Measurements from ENCODE around the gene AGBL1.

Gene AGBL1

GRCh38 chr15:86590461-86590860, 510.8 kb downstream of the AGBL1 start:
- no peak for DNase-seq (ENCODE audit: low spot score)

GRCh38 chr15:86591158-86591557, 511.5 kb downstream of the AGBL1 start:
- no peak for DNase-seq (ENCODE audit: low spot score)

GRCh38 chr15:86591994-86592735, 512.5 kb downstream of the AGBL1 start:
- no peak for DNase-seq (ENCODE audit: low spot score)

- DNase-seq (ENCODE audit: low spot score): no peak
Measured at GRCh38 chr15:86595741-86596140, 516.1 kb downstream of the AGBL1 start.

GRCh38 chr15:86603466-86603865, 523.8 kb downstream of the AGBL1 start:
- DNase-seq (ENCODE audit: low spot score): no peak

GRCh38 chr15:86608461-86609205, 529.0 kb downstream of the AGBL1 start:
- no peak for DNase-seq (ENCODE audit: low spot score)

GRCh38 chr15:86609275-86609674, 529.6 kb downstream of the AGBL1 start:
- no peak for DNase-seq (ENCODE audit: low spot score)

- no peak for DNase-seq (ENCODE audit: low spot score)
Measured at GRCh38 chr15:86610038-86610437, 530.4 kb downstream of the AGBL1 start.

GRCh38 chr15:86611417-86612040, 531.9 kb downstream of the AGBL1 start:
- no peak for DNase-seq (ENCODE audit: low spot score)

GRCh38 chr15:86615411-86615810, 535.7 kb downstream of the AGBL1 start:
- no peak for DNase-seq (ENCODE audit: low spot score)

- no peak for DNase-seq (ENCODE audit: low spot score)
Measured at GRCh38 chr15:86615816-86616215, 536.1 kb downstream of the AGBL1 start.

GRCh38 chr15:86616771-86617170, 537.1 kb downstream of the AGBL1 start:
- no peak for DNase-seq (ENCODE audit: low spot score)

GRCh38 chr15:86620157-86620556, 540.5 kb downstream of the AGBL1 start:
- no peak for DNase-seq (ENCODE audit: low spot score)

- DNase-seq (ENCODE audit: low spot score): no peak
Measured at GRCh38 chr15:86620641-86621349, 541.1 kb downstream of the AGBL1 start.

- DNase-seq (ENCODE audit: low spot score): no peak
Measured at GRCh38 chr15:86623236-86623635, 543.6 kb downstream of the AGBL1 start.

GRCh38 chr15:86624261-86625036, 544.8 kb downstream of the AGBL1 start:
- peak; percentile 72 for DNase-seq (ENCODE audit: low spot score)

- DNase-seq (ENCODE audit: low spot score): no peak
Measured at GRCh38 chr15:86629409-86630356, 550.0 kb downstream of the AGBL1 start.

GRCh38 chr15:86630946-86631345, 551.3 kb downstream of the AGBL1 start:
- no peak for DNase-seq (ENCODE audit: low spot score)

- no peak for DNase-seq (ENCODE audit: low spot score)
Measured at GRCh38 chr15:86634146-86634545, 554.5 kb downstream of the AGBL1 start.

- no peak for DNase-seq (ENCODE audit: low spot score)
Measured at GRCh38 chr15:86634992-86635638, 555.4 kb downstream of the AGBL1 start.

Data from GM03348 (cell line).